Measurements from ENCODE around the gene COL23A1.
A peak's percentile ranks its signal among the peaks of the same experiment; 100 is the strongest.
"Not testable (repeated sequence)": the region's sequence is repeated elsewhere in the genome, so short reads cannot be mapped to it uniquely, and the experiment has no call there.

The COL23A1 gene

GRCh38 chr5:178232124-178232919, 357.9 kb downstream of the COL23A1 start, which contains the start of gene PHYKPL:
TSS of gene PHYKPL (minus strand) at chr5:178232802. CDS start at chr5:178232550, 252 bp downstream.
- DNase-seq = peak; percentile 71

- DNase-seq = no peak
Measured at GRCh38 chr5:178231539-178232123, 358.6 kb downstream of the COL23A1 start.

GRCh38 chr5:178230879-178231538, 359.2 kb downstream of the COL23A1 start:
- DNase-seq = no peak

DNA sequence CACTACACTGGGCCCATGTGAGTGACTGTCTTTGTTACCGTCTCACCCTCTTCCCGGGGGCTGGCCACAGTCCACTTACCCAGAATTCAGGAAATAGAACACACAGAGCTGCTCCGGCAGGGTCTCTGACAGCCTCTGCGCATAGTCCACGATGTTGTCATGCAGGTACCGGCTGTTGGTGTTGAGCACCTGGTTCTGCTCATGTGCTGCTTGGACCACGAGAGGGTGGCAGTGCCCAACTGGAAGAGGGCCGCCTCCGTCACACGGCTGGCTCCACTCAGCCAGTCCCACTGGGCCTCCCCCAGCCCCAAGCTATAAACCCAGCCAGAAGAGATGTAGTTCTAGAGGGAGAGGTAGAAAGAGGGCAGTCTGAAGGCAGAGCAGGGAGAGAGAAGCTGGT, 360.3 kb downstream of the COL23A1 start:
- DNase-seq = no peak

DNA sequence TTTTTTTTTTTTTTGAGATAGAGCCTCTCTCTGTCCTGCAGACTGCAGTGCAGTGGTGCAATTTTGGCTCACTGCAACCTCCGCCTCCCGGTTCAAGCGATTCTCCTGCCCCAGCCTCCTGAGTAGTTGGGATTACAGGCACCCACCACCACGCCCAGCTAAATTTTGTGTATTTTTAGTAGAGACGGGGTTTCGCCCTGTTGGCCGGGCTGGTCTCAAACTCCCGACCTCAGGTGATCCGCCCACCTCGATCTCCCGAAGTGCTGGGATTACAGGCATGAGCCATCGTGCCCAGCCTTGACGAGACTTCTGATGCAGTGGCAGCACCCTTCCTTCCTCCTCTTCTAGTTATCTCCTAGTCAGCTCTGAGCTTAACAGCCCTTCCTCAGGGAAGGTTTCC, 361.1 kb downstream of the COL23A1 start:
- DNase-seq = not testable (repeated sequence)

GRCh38 chr5:178228609-178229008, 361.6 kb downstream of the COL23A1 start:
- no peak for DNase-seq

DNA sequence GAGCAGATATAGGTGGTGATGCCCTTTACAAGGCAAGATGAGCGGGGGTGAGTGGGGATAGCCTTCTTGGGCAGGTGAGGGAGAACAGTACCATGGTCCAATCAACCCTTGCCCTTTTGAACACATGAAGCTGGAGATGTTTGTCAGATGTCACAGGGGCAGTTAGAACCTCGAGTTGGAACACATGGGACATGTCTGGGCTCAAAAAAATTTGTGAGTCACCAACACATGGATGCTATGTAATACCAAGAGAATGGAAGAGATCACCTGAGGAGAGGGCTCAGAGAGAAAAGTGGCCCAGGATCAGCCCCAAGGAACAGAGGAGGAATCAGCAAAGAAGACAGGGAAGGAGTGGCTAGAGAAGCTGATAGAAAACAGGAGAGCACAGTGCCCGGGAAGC, 362.3 kb downstream of the COL23A1 start:
- no peak for DNase-seq

DNA sequence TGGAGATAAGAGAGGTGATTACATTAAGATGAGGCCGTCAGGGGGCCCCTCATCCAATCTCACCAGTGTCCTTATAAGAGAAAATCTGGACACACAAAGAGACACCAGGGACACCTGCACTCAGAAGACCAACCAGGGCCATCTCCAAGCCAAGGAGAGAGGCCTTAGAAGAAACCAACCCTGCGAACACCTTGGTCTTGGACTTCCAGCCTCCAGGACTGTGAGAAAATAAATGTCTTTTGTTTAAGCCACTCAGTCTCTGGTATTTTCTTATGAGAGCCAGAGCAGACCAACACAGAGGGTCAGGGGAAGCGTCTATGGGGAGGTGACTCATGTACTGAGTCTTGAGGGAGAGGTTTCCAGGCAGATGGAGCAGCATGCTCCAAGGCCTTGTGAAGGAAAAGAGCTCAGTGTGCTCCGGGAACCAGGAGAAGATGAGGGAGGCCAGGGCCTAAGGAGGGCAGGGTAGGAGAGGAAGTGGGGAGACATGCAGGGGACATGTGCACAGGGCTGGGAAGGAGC, 363.0 kb downstream of the COL23A1 start:
- DNase-seq = no peak

- no peak for DNase-seq
Measured at GRCh38 chr5:178225174-178225573, 365.0 kb downstream of the COL23A1 start.

- DNase-seq = no peak
Measured at GRCh38 chr5:178224403-178224802, 365.8 kb downstream of the COL23A1 start.

DNA sequence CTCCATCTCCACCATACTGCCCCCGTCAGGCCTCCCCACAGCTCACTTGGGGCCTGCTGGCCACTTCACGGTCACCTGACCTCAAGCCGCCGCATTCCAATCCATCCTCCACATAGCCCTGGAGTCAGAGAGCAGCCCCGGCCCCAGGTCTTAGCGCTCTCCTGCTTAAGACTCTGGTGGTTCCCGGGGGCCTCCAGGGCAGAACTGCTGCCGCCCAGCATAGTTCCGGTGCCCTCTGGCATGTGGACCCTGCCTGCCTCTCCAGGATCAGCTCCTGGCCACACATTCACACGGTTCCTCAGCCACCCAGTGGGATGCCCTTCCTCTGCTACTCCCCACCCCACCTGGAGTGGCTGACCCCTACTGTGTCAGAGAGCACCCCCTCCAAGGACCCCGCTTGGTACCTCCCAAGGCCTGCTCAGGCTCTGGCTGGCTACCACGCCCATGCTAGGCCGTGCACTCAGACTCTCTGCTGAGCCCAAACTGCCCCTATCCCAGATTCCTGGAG, 366.3 kb downstream of the COL23A1 start:
- no peak for DNase-seq

DNA sequence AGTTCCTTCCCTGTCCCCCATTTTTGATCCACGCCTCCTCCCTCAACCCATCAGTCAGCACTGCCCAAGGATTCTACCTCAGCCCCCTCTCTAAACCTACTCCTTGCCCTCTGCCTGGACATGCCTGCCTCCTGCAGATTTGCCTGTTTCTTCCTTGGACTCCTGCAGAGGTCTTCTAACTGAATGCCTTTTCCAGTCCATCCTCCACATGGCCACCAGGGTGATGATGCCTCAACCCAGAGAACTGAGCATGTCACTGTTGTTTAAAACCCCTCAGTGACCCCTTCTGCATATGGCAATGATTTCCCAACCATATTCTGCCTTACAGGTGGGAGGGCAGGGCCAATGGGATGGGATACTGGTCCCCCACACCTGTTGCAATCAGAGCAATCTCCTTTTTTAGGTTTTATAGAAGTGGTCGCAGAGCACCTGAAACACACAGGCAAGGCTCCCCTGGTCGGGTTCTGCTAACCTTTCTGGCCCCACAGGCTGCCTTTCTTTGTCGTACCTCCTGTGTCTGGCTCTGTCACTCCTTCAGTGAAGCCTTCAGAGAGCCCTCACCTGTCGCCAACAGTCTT, 366.9 kb downstream of the COL23A1 start:
- no peak for DNase-seq

- no peak for DNase-seq
Measured at GRCh38 chr5:178222292-178222691, 367.9 kb downstream of the COL23A1 start.

DNA sequence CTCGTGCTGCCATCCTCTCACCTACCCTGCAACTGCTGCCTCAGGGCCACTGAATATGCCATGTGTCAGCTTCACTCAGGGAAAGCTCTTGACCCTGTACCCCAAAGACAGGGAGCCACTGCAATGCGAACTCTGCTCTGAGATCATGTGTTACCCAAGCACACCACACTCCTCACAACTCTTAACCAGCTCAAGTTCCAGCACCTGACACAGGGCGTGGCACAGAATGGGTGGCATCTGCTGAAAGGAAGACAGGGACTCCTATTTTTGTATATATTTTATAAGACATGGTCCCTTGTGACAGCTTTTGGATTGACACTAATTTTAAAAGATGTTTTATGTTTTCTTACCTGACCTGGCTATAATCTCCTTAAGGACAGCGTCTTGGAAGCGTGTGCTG, 368.3 kb downstream of the COL23A1 start:
- no peak for DNase-seq

GRCh38 chr5:178221282-178221681, 368.9 kb downstream of the COL23A1 start:
- no peak for DNase-seq

GRCh38 chr5:178218827-178219226, 371.4 kb downstream of the COL23A1 start:
- no peak for DNase-seq

DNA sequence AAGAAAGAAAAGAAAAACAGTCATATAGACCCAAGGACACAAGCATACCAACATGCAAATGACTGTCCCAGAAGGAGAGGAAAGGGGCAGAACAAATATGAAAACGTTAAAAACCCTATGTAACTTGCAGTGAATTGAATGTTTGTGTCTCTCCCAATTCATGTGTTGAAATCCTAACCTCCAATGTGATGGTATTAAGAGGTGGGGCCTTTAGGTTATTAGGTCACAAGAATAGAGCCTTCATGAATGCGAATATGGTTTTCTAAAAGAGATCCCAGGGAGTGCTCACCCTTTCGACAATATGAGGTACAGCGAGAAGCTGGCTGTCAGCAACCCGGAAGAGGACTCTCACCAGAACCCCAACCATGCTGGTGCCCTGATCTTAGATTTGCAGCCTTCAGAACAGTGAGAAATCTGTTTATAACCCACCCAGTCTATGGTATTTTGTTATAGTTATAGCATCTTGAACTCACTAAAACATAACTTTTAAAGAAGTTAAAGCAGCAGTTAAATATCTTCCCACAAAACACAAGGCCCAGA, 371.9 kb downstream of the COL23A1 start:
- no peak for DNase-seq

DNA sequence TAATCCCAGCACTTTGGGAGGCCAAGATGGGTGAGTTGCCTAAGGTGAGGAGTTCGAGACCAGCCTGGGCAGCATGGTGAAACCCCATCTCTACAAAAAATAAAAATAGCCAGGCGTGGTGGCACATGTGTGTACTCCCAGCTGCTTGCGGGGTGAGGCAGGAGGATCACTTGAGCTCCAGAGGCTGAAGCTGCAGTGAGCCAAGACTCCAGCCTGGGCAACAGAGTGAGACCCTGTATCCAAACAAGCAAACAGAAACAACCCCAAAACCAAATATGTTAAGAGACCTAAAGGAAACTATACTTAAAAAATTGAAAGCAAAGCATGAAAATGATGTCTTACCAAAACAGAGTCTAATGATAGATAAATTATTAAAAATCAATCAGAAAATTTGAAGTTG, 373.4 kb downstream of the COL23A1 start:
- DNase-seq = no peak

DNA sequence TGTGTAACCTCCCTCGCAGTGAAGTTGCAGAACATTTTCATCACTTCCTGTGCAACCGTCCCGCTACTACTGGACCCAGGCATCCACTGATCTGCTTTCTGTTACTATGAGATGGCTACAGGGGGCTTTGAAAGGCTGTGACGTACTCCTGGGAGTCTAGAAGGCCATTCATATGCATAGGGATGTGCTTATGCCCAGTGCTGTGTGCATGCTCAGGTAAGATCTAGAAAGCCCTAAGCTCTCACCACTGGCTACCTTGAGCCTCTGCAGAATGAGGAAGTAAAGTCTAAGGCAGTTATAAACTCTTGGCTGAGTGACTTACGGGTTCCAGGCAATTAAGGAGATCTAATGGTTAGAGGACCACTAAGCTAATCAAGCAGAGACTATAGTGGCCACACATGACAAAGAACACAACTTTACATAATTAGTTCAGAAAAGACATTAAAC, 374.1 kb downstream of the COL23A1 start:
- DNase-seq = no peak

GRCh38 chr5:178215280-178216002, 374.8 kb downstream of the COL23A1 start:
- DNase-seq = no peak

- no peak for DNase-seq
Measured at GRCh38 chr5:178214160-178214803, 375.9 kb downstream of the COL23A1 start.

DNA sequence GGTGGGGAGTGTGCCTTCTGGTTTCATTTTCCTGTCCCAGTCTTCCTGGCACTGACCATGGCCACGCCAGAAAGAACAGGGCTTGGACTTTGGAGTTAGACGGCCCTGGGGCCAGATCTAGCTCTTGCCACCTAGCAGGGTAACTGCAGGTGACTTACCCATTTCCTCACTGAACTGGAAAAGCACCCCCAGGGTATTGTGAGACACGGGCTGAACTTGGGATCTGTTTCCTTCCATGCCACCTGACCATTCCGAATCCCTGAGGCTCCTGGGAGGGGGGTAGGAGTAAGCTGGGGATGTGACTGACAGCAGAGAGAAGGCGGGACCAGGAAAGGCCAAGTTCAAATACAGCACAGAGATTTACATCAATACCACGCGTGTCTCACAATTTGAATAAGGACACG, 376.4 kb downstream of the COL23A1 start:
- DNase-seq = no peak

All from stimulated activated CD4-positive, alpha-beta T cell treated with anti-CD3 and anti-CD28 coated beads, Interleukin-4, amount 100 ng/mL, for 1 hour (primary cell).